ENCODE results near the gene HBG2.

HBG2 gene

GRCh38 chr11:5242933-5243815, 11.4 kb downstream of the HBG2 start:
- no peak for DNase-seq (ENCODE audit: extremely low read depth, low read depth)
- H3K4me3 ChIP-seq (replicated peaks; ENCODE audit: low read depth, low read length): no peak overlapping the region
- TF ChIP-seq CTCF (IDR thresholded peaks at IDR 0.05; ENCODE audit: low read depth, low read length, missing control alignments): no peak

- TF ChIP-seq CTCF (IDR thresholded peaks at IDR 0.05; ENCODE audit: low read depth, low read length, missing control alignments): no peak
- no peak for DNase-seq (ENCODE audit: extremely low read depth, low read depth)
- H3K4me3 ChIP-seq (replicated peaks; ENCODE audit: low read depth, low read length): no peak overlapping the region
Observed at GRCh38 chr11:5242208-5242607, 12.4 kb downstream of the HBG2 start.

GRCh38 chr11:5241458-5241857, 13.1 kb downstream of the HBG2 start:
- DNase-seq (ENCODE audit: extremely low read depth, low read depth): no peak
- H3K4me3 ChIP-seq (replicated peaks; ENCODE audit: low read depth, low read length): no peak overlapping the region
- no peak for TF ChIP-seq CTCF (IDR thresholded peaks at IDR 0.05; ENCODE audit: low read depth, low read length, missing control alignments)

- DNase-seq (ENCODE audit: extremely low read depth, low read depth): no peak
- no peak overlapping the region for H3K4me3 ChIP-seq (replicated peaks; ENCODE audit: low read depth, low read length)
- TF ChIP-seq CTCF (IDR thresholded peaks at IDR 0.05; ENCODE audit: low read depth, low read length, missing control alignments): no peak
Observed at GRCh38 chr11:5240458-5240857, 14.1 kb downstream of the HBG2 start.

- DNase-seq (ENCODE audit: extremely low read depth, low read depth): no peak
- no peak overlapping the region for H3K4me3 ChIP-seq (replicated peaks; ENCODE audit: low read depth, low read length)
- no peak for TF ChIP-seq CTCF (IDR thresholded peaks at IDR 0.05; ENCODE audit: low read depth, low read length, missing control alignments)
Observed at GRCh38 chr11:5240056-5240455, 14.5 kb downstream of the HBG2 start.

GRCh38 chr11:5239046-5239445, 15.5 kb downstream of the HBG2 start:
- no peak overlapping the region for H3K4me3 ChIP-seq (replicated peaks; ENCODE audit: low read depth, low read length)
- no peak for TF ChIP-seq CTCF (IDR thresholded peaks at IDR 0.05; ENCODE audit: low read depth, low read length, missing control alignments)
- DNase-seq (ENCODE audit: extremely low read depth, low read depth): no peak

Data from HFF-Myc (cell line).